ENCODE results near the gene HIRIP3. TPM values are rescaled to one million over a fixed set of nuclear protein-coding genes. Genes with fewer than 3 reads are reported as not detected.
A peak's percentile ranks its signal among the peaks of the same experiment; 100 is the strongest.
"Not testable (repeated sequence)": the region's sequence is repeated elsewhere in the genome, so short reads cannot be mapped to it uniquely, and the experiment has no call there.

HIRIP3 gene
- total RNA-seq, 1 experiment from 2014 or later: 27.3 TPM

- Histone ChIP-seq H3K27me3 (ENCODE audit: insufficient read depth, low read depth) (peaks cover 54% of the 10 kb centered on the region), H3F3A (ENCODE audit: insufficient read depth, low read depth) (peaks cover 15% of the 10 kb centered on the region), H3K36me3 (ENCODE audit: low read depth) (no peaks in the 10 kb centered on the region), H3K9me2 (ENCODE audit: insufficient read depth) (no peaks in the 10 kb centered on the region), H3K79me2 (ENCODE audit: low read depth) (no peaks in the 10 kb centered on the region), H2AFZ (no peak overlapping the region), H3K4me2 (no peak overlapping the region), H3K27ac (no peak overlapping the region), H3K9me3 (ENCODE audit: insufficient read depth, low read depth) (no peaks in the 10 kb centered on the region), H4K20me1 (ENCODE audit: insufficient read depth) (no peaks in the 10 kb centered on the region), H3K4me3 (no peak overlapping the region), H3K4me1 (replicated peaks; ENCODE audit: insufficient read depth) (no peaks in the 10 kb centered on the region; the same call in 1 of the 2 replicates)
- intact Hi-C loops (cut with micrococcal nuclease; ENCODE audit: unreplicated experiment): no loop called here
- DNase-seq: no peak
- no TSS peak for BruUV-seq (replicated peaks)
- POLR2A ChIA-PET (ENCODE audit: unreplicated experiment): no interaction called here
- TF ChIP-seq, protein P1, sequence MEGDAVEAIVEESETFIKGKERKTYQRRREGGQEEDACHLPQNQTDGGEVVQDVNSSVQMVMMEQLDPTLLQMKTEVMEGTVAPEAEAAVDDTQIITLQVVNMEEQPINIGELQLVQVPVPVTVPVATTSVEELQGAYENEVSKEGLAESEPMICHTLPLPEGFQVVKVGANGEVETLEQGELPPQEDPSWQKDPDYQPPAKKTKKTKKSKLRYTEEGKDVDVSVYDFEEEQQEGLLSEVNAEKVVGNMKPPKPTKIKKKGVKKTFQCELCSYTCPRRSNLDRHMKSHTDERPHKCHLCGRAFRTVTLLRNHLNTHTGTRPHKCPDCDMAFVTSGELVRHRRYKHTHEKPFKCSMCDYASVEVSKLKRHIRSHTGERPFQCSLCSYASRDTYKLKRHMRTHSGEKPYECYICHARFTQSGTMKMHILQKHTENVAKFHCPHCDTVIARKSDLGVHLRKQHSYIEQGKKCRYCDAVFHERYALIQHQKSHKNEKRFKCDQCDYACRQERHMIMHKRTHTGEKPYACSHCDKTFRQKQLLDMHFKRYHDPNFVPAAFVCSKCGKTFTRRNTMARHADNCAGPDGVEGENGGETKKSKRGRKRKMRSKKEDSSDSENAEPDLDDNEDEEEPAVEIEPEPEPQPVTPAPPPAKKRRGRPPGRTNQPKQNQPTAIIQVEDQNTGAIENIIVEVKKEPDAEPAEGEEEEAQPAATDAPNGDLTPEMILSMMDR (conservative IDR thresholded peaks at IDR 0.05): no peak
- no peak for TF ChIP-seq EZH2 (IDR thresholded peaks at IDR 0.05; ENCODE audit: low read depth)
- CTCF ChIA-PET: interaction anchor here (1.8 kb wide), 1 partner anchor 8 kb away, joined by 10 read pairs; no protein-coding TSS in a partner anchor
Measured at GRCh38 chr16:30023586-30023985, 28.2 kb upstream of the HIRIP3 start.

DNA sequence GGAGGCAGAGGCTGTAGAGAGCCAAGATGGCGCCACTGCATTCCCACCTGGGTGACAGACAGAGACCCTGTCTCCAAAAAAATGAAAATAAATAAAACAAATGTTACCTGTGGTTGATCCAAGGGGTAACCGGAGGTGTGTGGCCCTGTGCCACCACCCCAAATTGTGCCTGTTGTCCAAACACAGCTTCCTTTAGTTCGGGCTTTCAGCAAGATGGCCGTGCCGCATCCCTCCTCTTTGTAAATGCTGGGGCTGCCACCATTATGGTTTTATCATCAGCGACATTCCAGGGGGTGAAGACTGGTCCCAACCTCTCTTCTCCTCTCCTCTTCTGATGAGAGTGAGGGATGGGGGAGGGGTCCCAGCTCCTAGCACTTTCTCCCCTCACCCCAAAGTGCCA lies 27.5 kb upstream of the HIRIP3 start, which contains the start of gene C16orf92:
TSS of gene C16orf92 (plus strand) at position 312 of the 400 bp plus-strand sequence. CDS start 143 bp downstream, outside the sequence.
- Histone ChIP-seq H3K4me1 (replicated peaks; ENCODE audit: insufficient read depth) (no peaks in the 10 kb centered on the region; the same call in 1 of the 2 replicates), H3K9me2 (ENCODE audit: insufficient read depth) (no peaks in the 10 kb centered on the region), H3F3A (ENCODE audit: insufficient read depth, low read depth) (peaks cover 13% of the 10 kb centered on the region), H4K20me1 (ENCODE audit: insufficient read depth) (no peaks in the 10 kb centered on the region), H3K4me2 (no peak within 1 kb of the TSS), H3K9me3 (ENCODE audit: insufficient read depth, low read depth) (no peaks in the 10 kb centered on the region), H3K36me3 (ENCODE audit: low read depth) (no peaks in the 10 kb centered on the region), H2AFZ (no peak within 1 kb of the TSS), H3K27ac (no peak within 1 kb of the TSS), H3K27me3 (ENCODE audit: insufficient read depth, low read depth) (peaks cover 49% of the 10 kb centered on the region), H3K4me3 (no peak within 1 kb of the TSS), H3K79me2 (ENCODE audit: low read depth) (no peaks in the 10 kb centered on the region)
- BruUV-seq (replicated peaks): no TSS peak
- TF ChIP-seq, protein P1 (conservative IDR thresholded peaks at IDR 0.05): no peak
- TF ChIP-seq EZH2 (IDR thresholded peaks at IDR 0.05; ENCODE audit: low read depth): no peak
- ChIA-PET POLR2A (ENCODE audit: unreplicated experiment) (no interaction called here), CTCF (interaction anchor here (1.8 kb wide), 1 partner anchor 9 kb away, joined by 10 read pairs; no protein-coding TSS in a partner anchor)
- DNase-seq: no peak
- intact Hi-C loops (cut with micrococcal nuclease; ENCODE audit: unreplicated experiment): no loop called here

GRCh38 chr16:30018731-30019158 lies 23.3 kb upstream of the HIRIP3 start:
- Histone ChIP-seq H3K79me2 (ENCODE audit: low read depth) (no peaks in the 10 kb centered on the region), H3K4me2 (no peak overlapping the region), H3F3A (ENCODE audit: insufficient read depth, low read depth) (peaks cover 13% of the 10 kb centered on the region), H3K4me3 (no peak overlapping the region), H3K9me2 (ENCODE audit: insufficient read depth) (no peaks in the 10 kb centered on the region), H2AFZ (no peak overlapping the region), H3K27ac (no peak overlapping the region), H3K4me1 (replicated peaks; ENCODE audit: insufficient read depth) (no peaks in the 10 kb centered on the region; the same call in 1 of the 2 replicates), H3K27me3 (ENCODE audit: insufficient read depth, low read depth) (peaks cover 8% of the 10 kb centered on the region; the same call in 1 of the 2 replicates), H3K36me3 (ENCODE audit: low read depth) (no peaks in the 10 kb centered on the region), H3K9me3 (ENCODE audit: insufficient read depth, low read depth) (no peaks in the 10 kb centered on the region), H4K20me1 (ENCODE audit: insufficient read depth) (no peaks in the 10 kb centered on the region)
- CTCF ChIA-PET: interaction anchor here (0.6 kb wide), 1 partner anchor 376 kb away, joined by 3 read pairs; no protein-coding TSS in a partner anchor
- TF ChIP-seq, protein P1 (conservative IDR thresholded peaks at IDR 0.05): no peak
- TF ChIP-seq EZH2 (IDR thresholded peaks at IDR 0.05; ENCODE audit: low read depth): no peak
- intact Hi-C loops (cut with micrococcal nuclease; ENCODE audit: unreplicated experiment): no loop called here
- peak in 1 of 2 experiments; percentile 89 for DNase-seq
- POLR2A ChIA-PET (ENCODE audit: unreplicated experiment): interaction anchor here (0.6 kb wide), 1 partner anchor 1047 kb away, joined by 6 read pairs; no protein-coding TSS in a partner anchor
- BruUV-seq (replicated peaks): no TSS peak

DNA sequence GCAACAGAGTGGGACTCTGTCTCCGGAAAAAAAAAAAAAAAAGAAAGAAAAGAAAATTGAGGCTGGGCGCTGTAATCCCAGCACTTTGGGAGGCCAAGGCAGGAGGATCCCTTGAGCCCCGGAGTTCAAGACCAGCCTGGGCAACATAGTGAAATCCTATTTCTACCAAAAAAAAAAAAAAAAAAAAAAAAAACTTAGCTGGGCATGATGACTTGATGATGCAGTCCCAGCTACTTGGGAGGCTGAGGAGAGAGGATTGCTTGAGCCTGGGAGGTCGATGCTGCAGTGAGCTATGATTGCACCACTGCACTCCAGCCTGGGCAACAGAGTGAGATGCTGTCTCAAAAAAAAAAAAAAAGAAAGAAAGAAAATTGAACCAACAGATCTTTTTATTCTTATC lies 22.5 kb upstream of the HIRIP3 start:
- POLR2A ChIA-PET (ENCODE audit: unreplicated experiment); H3K4me2 ChIP-seq; H3K79me2 ChIP-seq (ENCODE audit: low read depth); H3K36me3 ChIP-seq (ENCODE audit: low read depth); H4K20me1 ChIP-seq (ENCODE audit: insufficient read depth); H3K27ac ChIP-seq; H3K9me3 ChIP-seq (ENCODE audit: insufficient read depth, low read depth); H3K27me3 ChIP-seq (ENCODE audit: insufficient read depth, low read depth); H3K4me3 ChIP-seq; BruUV-seq (replicated peaks); DNase-seq; intact Hi-C loops (cut with micrococcal nuclease; ENCODE audit: unreplicated experiment); H3K9me2 ChIP-seq (ENCODE audit: insufficient read depth); H3K4me1 ChIP-seq (replicated peaks; ENCODE audit: insufficient read depth); H2AFZ ChIP-seq: not testable (repeated sequence)
- CTCF ChIA-PET: interaction anchor here (0.6 to 0.8 kb wide), 3 partner anchors 39 to 415 kb away, joined by 3 to 6 read pairs (median 5); no protein-coding TSS in a partner anchor
- peaks cover 13% of the 10 kb centered on the region for H3F3A ChIP-seq (ENCODE audit: insufficient read depth, low read depth)

All from PC-9 (cell line).